ENCODE data around the gene TSSK3. TPM values are rescaled to one million over a fixed set of nuclear protein-coding genes. Genes with fewer than 3 reads are reported as not detected.
"Not testable (repeated sequence)": the region's sequence is repeated elsewhere in the genome, so short reads cannot be mapped to it uniquely, and the experiment has no call there.

TSSK3 gene
- total RNA-seq, 2 experiments from 2014 or later, result 0.21 TPM; not detected in 1

- no peak for DNase-seq
- Mint-ChIP-seq H3K4me1 (ENCODE audit: low read depth) (peaks cover 49% of the 10 kb centered on the region), H3K27me3 (ENCODE audit: low read depth) (peaks cover 2% of the 10 kb centered on the region), H3K9me3 (ENCODE audit: insufficient read depth) (no peaks in the 10 kb centered on the region), H3K36me3 (ENCODE audit: low read depth) (no peaks in the 10 kb centered on the region), H3K4me3 (no peak overlapping the region), H3K27ac (peak overlapping the region; percentile 26)
- POLR2A ChIA-PET, result interaction anchor here (0.6 to 1.9 kb wide), 5 partner anchors 10 to 41 kb away, joined by 3 to 7 read pairs (median 3); partner anchors contain the start of genes BSDC1, FAM229A, MARCKSL1 and TSSK3
- CTCF ChIA-PET, result interaction anchor here (0.7 to 3.6 kb wide), 5 partner anchors 12 to 137 kb away, joined by 3 to 21 read pairs (median 5); partner anchors contain the start of gene MARCKSL1
- ATAC-seq, result no peak
Measured at GRCh38 chr1:32352831-32353383, 9.4 kb upstream of the TSSK3 start.

GRCh38 chr1:32353431-32353830, 8.9 kb upstream of the TSSK3 start:
- no peak overlapping the region for H3K27ac Mint-ChIP-seq
- ATAC-seq (no peak), DNase-seq (no peak)
- ChIA-PET POLR2A (interaction anchor here (0.9 to 1.2 kb wide), 2 partner anchors 9 to 17 kb away, joined by 3 to 4 read pairs; partner anchors contain the start of genes FAM229A, MARCKSL1 and TSSK3), CTCF (interaction anchor here (0.7 to 3.6 kb wide), 3 partner anchors 12 to 47 kb away, joined by 3 to 8 read pairs (median 5); no protein-coding TSS in a partner anchor)
- H3K36me3 Mint-ChIP-seq (ENCODE audit: low read depth), result no peaks in the 10 kb centered on the region
- H3K9me3 Mint-ChIP-seq (ENCODE audit: insufficient read depth), result no peaks in the 10 kb centered on the region
- no peak overlapping the region for H3K4me3 Mint-ChIP-seq
- H3K4me1 Mint-ChIP-seq (ENCODE audit: low read depth), result peaks cover 44% of the 10 kb centered on the region
- peaks cover 2% of the 10 kb centered on the region for H3K27me3 Mint-ChIP-seq (ENCODE audit: low read depth)

DNA sequence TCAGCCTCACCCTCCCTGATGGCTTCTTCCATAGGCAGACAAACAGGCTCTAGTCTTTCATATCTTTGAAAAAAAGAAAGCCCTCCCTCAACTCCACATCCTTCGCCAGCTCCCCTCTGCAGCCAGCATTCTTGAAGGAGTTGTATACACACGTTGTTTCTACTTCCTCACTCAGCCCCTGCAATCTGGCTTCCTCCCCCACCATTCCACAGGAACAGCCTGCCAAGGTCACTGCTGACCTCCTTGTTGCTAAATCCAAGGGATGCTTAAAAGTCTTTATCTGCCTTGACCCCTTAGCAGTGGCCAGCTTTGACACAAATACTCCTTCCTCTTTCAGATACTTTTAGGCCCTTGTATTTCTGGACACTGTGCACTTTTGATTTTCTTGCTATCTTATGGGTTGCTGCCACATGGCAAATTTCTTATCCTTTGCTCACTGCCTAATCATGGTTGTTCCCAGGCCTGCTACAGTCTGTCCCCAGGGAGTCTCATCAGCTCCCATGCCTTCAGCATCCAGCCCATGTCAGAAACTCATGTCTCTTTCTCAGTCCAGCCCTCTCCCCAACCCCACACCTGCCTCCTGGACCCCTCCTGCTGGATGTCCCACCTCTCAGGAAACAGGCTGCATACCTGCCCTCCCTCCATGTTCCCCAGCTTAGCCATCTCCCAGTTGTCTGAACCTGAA, 8.3 kb upstream of the TSSK3 start:
- CTCF ChIA-PET, result interaction anchor here (2.1 to 3.6 kb wide), 2 partner anchors 13 to 19 kb away, joined by 5 to 8 read pairs; no protein-coding TSS in a partner anchor
- DNase-seq (no peak), ATAC-seq (no peak)
- peak overlapping the region; percentile 23 for H3K27ac Mint-ChIP-seq
- H3K4me1 Mint-ChIP-seq (ENCODE audit: low read depth), result peaks cover 38% of the 10 kb centered on the region
- POLR2A ChIA-PET, result interaction anchor here (1.2 kb wide), 1 partner anchor 17 kb away, joined by 4 read pairs; the partner anchor contains the start of gene MARCKSL1
- peaks cover 2% of the 10 kb centered on the region for H3K27me3 Mint-ChIP-seq (ENCODE audit: low read depth)
- H3K36me3 Mint-ChIP-seq (ENCODE audit: low read depth), result no peaks in the 10 kb centered on the region
- H3K4me3 Mint-ChIP-seq, result no peak overlapping the region
- no peaks in the 10 kb centered on the region for H3K9me3 Mint-ChIP-seq (ENCODE audit: insufficient read depth)

DNA sequence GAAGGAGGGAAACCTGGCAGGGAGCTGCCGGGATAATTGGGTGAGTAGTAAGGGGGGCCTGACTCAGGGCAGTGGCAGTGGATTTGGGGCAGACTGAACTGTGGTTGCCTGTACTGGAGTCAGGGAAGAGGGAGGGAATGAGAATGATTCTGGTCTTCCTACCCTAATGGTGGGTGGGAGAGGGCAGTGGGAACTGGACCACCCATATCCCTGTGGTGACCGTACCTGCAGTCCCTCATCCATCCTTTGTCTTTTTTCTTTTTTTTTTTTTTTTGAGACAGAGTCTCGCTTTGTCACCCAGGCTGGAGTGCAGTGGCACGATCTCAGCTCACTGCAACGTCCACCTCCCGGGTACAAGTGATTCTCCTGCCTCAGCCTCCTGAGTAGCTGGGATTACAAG, 6.6 kb upstream of the TSSK3 start:
- ATAC-seq; H3K9me3 Mint-ChIP-seq (ENCODE audit: insufficient read depth); H3K27ac Mint-ChIP-seq; POLR2A ChIA-PET; DNase-seq; H3K4me3 Mint-ChIP-seq; H3K36me3 Mint-ChIP-seq (ENCODE audit: low read depth); H3K27me3 Mint-ChIP-seq (ENCODE audit: low read depth); CTCF ChIA-PET: not testable (repeated sequence)
- peaks cover 39% of the 10 kb centered on the region for H3K4me1 Mint-ChIP-seq (ENCODE audit: low read depth)

DNA sequence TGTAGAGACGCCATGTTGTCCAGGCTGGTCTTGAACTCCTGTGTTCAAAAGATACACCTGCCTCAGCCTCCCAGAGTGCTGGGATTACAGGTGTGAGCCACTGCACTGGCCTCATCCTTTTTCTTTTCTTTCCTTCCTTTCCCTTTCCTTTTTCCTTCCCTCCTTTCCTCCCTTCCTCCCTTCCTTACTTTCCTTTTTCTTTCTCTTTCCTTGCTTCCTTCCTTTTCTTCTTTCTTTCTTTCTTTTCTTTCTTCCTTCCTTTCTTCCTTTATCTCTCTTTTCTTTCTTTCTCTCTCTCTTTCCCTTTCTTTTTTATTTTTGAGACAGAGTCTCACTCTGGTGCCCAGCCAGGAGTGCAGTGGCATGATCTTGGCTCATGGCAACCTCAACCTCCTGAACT, 5.9 kb upstream of the TSSK3 start:
- ChIA-PET CTCF (no interaction called here), POLR2A (no interaction called here)
- Mint-ChIP-seq H3K27me3 (ENCODE audit: low read depth) (peaks cover 2% of the 10 kb centered on the region), H3K9me3 (ENCODE audit: insufficient read depth) (no peaks in the 10 kb centered on the region), H3K27ac (no peak overlapping the region), H3K4me3 (no peak overlapping the region), H3K36me3 (ENCODE audit: low read depth) (peaks cover 6% of the 10 kb centered on the region), H3K4me1 (ENCODE audit: low read depth) (peaks cover 37% of the 10 kb centered on the region)
- DNase-seq, result no peak
- ATAC-seq, result no peak

DNA sequence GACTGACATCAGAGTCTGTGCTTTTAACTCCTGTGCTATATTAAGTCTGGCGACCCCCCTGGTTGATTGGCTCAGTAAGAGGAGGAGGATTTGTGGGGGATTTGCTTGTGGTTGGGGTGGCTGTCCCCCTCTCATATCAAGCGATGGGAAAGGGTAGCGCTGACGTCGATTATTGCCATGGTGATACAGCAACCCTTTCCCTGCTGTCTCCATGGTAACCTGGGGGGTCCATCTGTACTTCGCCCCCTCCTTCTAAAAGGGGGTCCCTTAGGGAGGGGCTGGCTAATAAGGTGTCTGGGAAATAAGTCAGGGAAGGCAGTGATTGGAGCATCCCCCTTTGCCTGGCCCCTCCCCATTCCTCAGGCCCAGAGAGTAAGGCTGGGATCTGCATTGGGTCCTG, 4.7 kb upstream of the TSSK3 start:
- no peak overlapping the region for H3K4me3 Mint-ChIP-seq
- peaks cover 2% of the 10 kb centered on the region for H3K27me3 Mint-ChIP-seq (ENCODE audit: low read depth)
- no peak overlapping the region for H3K27ac Mint-ChIP-seq
- CTCF ChIA-PET, result no interaction called here
- no peaks in the 10 kb centered on the region for H3K9me3 Mint-ChIP-seq (ENCODE audit: insufficient read depth)
- peaks cover 6% of the 10 kb centered on the region for H3K36me3 Mint-ChIP-seq (ENCODE audit: low read depth)
- POLR2A ChIA-PET, result no interaction called here
- DNase-seq (no peak), ATAC-seq (no peak)
- peaks cover 34% of the 10 kb centered on the region for H3K4me1 Mint-ChIP-seq (ENCODE audit: low read depth)

DNA sequence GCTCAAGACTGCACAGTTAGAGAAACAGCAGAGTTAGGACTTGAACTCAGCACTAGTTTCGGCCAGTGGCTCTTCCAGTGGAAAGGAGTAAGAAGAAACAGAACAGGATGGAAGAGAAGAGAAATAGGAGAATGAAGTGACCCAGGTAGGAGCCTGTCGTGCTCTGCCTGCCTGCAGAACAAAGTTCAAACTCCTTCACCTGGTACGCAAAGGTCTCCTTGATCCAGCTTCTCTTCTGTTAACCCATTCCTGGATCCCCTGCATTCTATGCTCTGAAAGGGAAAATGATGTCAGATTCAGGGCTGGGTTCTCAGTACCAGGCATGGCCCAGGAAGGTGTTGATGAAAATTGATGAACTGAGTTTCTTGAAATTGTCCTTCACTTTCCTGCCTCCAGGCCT, 3.9 kb upstream of the TSSK3 start:
- peaks cover 27% of the 10 kb centered on the region for H3K4me1 Mint-ChIP-seq (ENCODE audit: low read depth)
- ATAC-seq (no peak), DNase-seq (no peak)
- H3K27ac Mint-ChIP-seq, result no peak overlapping the region
- no peak overlapping the region for H3K4me3 Mint-ChIP-seq
- ChIA-PET POLR2A (interaction anchor here (1.0 kb wide), 1 partner anchor 107 kb away, joined by 4 read pairs; the partner anchor contains the start of gene LCK), CTCF (interaction anchor here (0.8 kb wide), 1 partner anchor 14 kb away, joined by 3 read pairs; no protein-coding TSS in a partner anchor)
- H3K36me3 Mint-ChIP-seq (ENCODE audit: low read depth), result peaks cover 10% of the 10 kb centered on the region
- no peaks in the 10 kb centered on the region for H3K9me3 Mint-ChIP-seq (ENCODE audit: insufficient read depth)
- H3K27me3 Mint-ChIP-seq (ENCODE audit: low read depth), result peaks cover 2% of the 10 kb centered on the region

DNA sequence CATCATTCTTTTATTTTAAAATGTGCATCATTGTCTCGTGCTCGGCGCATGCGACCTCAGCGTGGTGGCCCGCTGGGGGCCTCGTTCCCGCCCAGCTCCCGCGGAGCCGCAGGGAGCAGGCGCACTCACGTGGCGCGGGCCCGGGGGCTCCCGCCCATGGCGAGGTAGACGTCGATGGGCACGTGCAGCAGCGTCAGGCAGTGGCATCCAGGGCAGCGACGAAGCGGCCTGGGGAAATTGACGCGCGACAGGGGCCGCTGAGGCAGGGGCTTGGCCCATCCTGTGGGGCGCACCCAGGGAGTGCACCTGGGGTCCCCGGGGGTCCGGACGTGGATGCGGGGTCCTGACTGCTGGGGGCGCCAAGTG, 1.0 kb upstream of the TSSK3 start:
- no peak overlapping the region for H3K4me3 Mint-ChIP-seq
- ChIA-PET POLR2A (interaction anchor here (0.9 kb wide), 1 partner anchor 25 kb away, joined by 3 read pairs; the partner anchor contains the start of gene MARCKSL1), CTCF (interaction anchor here (1.0 kb wide), 1 partner anchor 11 kb away, joined by 3 read pairs; no protein-coding TSS in a partner anchor)
- H3K4me1 Mint-ChIP-seq (ENCODE audit: low read depth), result peaks cover 20% of the 10 kb centered on the region
- ATAC-seq (no peak), DNase-seq (no peak)
- H3K27me3 Mint-ChIP-seq (ENCODE audit: low read depth), result peaks cover 2% of the 10 kb centered on the region
- H3K27ac Mint-ChIP-seq, result no peak overlapping the region
- H3K9me3 Mint-ChIP-seq (ENCODE audit: insufficient read depth), result no peaks in the 10 kb centered on the region
- peaks cover 21% of the 10 kb centered on the region for H3K36me3 Mint-ChIP-seq (ENCODE audit: low read depth)

- no peaks in the 10 kb centered on the region for H3K9me3 Mint-ChIP-seq (ENCODE audit: insufficient read depth)
- POLR2A ChIA-PET, result interaction anchor here (1.0 kb wide), 1 partner anchor 9 kb away, joined by 3 read pairs; no protein-coding TSS in a partner anchor
- no peak overlapping the region for H3K4me3 Mint-ChIP-seq
- DNase-seq (no peak), ATAC-seq (peak; percentile 43)
- CTCF ChIA-PET, result interaction anchor here (1.0 kb wide), 1 partner anchor 11 kb away, joined by 3 read pairs; no protein-coding TSS in a partner anchor
- H3K4me1 Mint-ChIP-seq (ENCODE audit: low read depth), result peaks cover 20% of the 10 kb centered on the region
- no peak overlapping the region for H3K27ac Mint-ChIP-seq
- no peaks in the 10 kb centered on the region for H3K27me3 Mint-ChIP-seq (ENCODE audit: low read depth)
- peaks cover 21% of the 10 kb centered on the region for H3K36me3 Mint-ChIP-seq (ENCODE audit: low read depth)
Measured at GRCh38 chr1:32361674-32362473, 465 bp upstream of the TSSK3 start.

DNA sequence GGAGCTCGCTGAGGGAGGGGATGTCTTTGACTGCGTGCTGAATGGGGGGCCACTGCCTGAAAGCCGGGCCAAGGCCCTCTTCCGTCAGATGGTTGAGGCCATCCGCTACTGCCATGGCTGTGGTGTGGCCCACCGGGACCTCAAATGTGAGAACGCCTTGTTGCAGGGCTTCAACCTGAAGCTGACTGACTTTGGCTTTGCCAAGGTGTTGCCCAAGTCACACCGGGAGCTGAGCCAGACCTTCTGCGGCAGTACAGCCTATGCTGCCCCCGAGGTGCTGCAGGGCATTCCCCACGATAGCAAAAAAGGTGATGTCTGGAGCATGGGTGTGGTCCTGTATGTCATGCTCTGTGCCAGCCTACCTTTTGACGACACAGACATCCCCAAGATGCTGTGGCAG, 1.4 kb downstream of the TSSK3 start:
- Mint-ChIP-seq H3K9me3 (ENCODE audit: insufficient read depth) (no peaks in the 10 kb centered on the region), H3K27me3 (ENCODE audit: low read depth) (no peaks in the 10 kb centered on the region), H3K36me3 (ENCODE audit: low read depth) (peaks cover 24% of the 10 kb centered on the region), H3K4me1 (ENCODE audit: low read depth) (peaks cover 21% of the 10 kb centered on the region), H3K4me3 (no peak overlapping the region), H3K27ac (no peak overlapping the region)
- DNase-seq (no peak), ATAC-seq (no peak)
- CTCF ChIA-PET, result no interaction called here
- POLR2A ChIA-PET, result no interaction called here

DNA sequence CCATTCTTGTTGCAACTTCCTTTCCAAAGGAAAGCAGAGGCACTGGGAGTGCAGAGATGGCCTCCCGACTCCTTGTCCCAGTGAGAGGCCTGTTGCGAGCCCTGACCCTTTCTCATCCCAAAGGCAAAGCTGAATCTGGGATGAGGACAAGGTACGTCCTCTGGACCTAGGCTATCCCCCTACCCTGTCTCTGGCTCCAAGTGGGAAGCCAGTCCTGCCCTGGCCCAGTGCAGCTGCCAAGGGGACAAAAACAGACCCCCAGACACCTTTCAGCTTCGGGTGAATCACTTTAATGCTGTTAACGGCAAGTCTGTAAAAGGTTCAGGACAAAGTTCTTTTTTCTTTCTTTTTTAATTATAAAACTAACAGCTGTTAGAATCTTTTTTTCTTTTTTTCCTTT, 2.5 kb downstream of the TSSK3 start:
- CTCF ChIA-PET, result no interaction called here
- POLR2A ChIA-PET, result interaction anchor here (0.6 kb wide), 1 partner anchor 147 kb away, joined by 3 read pairs; no protein-coding TSS in a partner anchor
- H3K27me3 Mint-ChIP-seq (ENCODE audit: low read depth), result no peaks in the 10 kb centered on the region

More for the DNA sequence above, 2.5 kb downstream of the TSSK3 start:
- Mint-ChIP-seq H3K4me3 (no peak overlapping the region), H3K27ac (no peak overlapping the region), H3K4me1 (ENCODE audit: low read depth) (peaks cover 14% of the 10 kb centered on the region), H3K36me3 (ENCODE audit: low read depth) (peaks cover 26% of the 10 kb centered on the region), H3K9me3 (ENCODE audit: insufficient read depth) (no peaks in the 10 kb centered on the region)
- no peak for ATAC-seq
- no peak for DNase-seq
